Mesothelial cell of epicardium (in vitro differentiated cells): ENCODE results near the gene AGAP2. TPM values are rescaled to one million over a fixed set of nuclear protein-coding genes. Genes with fewer than 3 reads are reported as not detected.
"Not testable (repeated sequence)": the region's sequence is repeated elsewhere in the genome, so short reads cannot be mapped to it uniquely, and the experiment has no call there.

ENCODE experiments used
- DNase-seq, 2 experiments: peaks; one replicate each; pipeline ENCODE4 v3.0.0; 2021; ENCODE audit warnings: low spot score in 2 of 2; ENCODE audit not compliant: unreplicated experiment in 2 of 2
- H3K27ac Mint-ChIP-seq: 2 replicates; pipeline ENCODE4 v1.8.0; 2021; ENCODE audit warnings: mixed read lengths
- H3K27me3 Mint-ChIP-seq: 2 replicates; pipeline ENCODE4 v1.8.0; 2021; ENCODE audit warnings: low read depth, mixed read lengths
- H3K36me3 Mint-ChIP-seq: 2 replicates; pipeline ENCODE4 v1.8.0; 2021; ENCODE audit warnings: mixed read lengths
- H3K4me1 Mint-ChIP-seq: 2 replicates; pipeline ENCODE4 v1.8.0; 2021; ENCODE audit warnings: mixed read lengths
- H3K4me3 Mint-ChIP-seq: 2 replicates; pipeline ENCODE4 v1.8.0; 2021; ENCODE audit warnings: mild to moderate bottlenecking, moderate library complexity, mixed read lengths
- H3K9me3 Mint-ChIP-seq: 2 replicates; pipeline ENCODE4 v1.8.0; 2021; ENCODE audit warnings: mixed read lengths
- total RNA-seq: library from RNA; stranded (reverse); gene quantifications from 3 replicates; pipeline ENCODE4 v1.2.1, GENCODE V29; 2021
- TF ChIP-seq, protein P1 (sequence below): fragments of 200-600 bp; sonication (generic); IDR thresholded peaks from one replicate; pipeline ENCODE4 v1.5.0; 2021; ENCODE audit warnings: antibody characterized with exemption; ENCODE audit not compliant: unreplicated experiment

Gene AGAP2
- total RNA-seq, 1 donor from 2014 or later, result 2.8 TPM

GRCh38 chr12:57717131-57717530 is 21.4 kb downstream of the AGAP2 start:
- no peaks in the 10 kb centered on the region for H3K27me3 Mint-ChIP-seq
- H3K36me3 Mint-ChIP-seq, result peaks cover 42% of the 10 kb centered on the region
- no peak overlapping the region for H3K27ac Mint-ChIP-seq
- no peak overlapping the region for H3K4me3 Mint-ChIP-seq
- TF ChIP-seq, protein P1, sequence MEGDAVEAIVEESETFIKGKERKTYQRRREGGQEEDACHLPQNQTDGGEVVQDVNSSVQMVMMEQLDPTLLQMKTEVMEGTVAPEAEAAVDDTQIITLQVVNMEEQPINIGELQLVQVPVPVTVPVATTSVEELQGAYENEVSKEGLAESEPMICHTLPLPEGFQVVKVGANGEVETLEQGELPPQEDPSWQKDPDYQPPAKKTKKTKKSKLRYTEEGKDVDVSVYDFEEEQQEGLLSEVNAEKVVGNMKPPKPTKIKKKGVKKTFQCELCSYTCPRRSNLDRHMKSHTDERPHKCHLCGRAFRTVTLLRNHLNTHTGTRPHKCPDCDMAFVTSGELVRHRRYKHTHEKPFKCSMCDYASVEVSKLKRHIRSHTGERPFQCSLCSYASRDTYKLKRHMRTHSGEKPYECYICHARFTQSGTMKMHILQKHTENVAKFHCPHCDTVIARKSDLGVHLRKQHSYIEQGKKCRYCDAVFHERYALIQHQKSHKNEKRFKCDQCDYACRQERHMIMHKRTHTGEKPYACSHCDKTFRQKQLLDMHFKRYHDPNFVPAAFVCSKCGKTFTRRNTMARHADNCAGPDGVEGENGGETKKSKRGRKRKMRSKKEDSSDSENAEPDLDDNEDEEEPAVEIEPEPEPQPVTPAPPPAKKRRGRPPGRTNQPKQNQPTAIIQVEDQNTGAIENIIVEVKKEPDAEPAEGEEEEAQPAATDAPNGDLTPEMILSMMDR, result no peak
- H3K9me3 Mint-ChIP-seq, result peaks cover under 1% of the 10 kb centered on the region
- DNase-seq, result no peak
- no peaks in the 10 kb centered on the region for H3K4me1 Mint-ChIP-seq

- peaks cover 42% of the 10 kb centered on the region for H3K36me3 Mint-ChIP-seq
- peaks cover 8% of the 10 kb centered on the region for H3K9me3 Mint-ChIP-seq
- peak in 1 of 2 experiments; percentile 35 for DNase-seq
- H3K27ac Mint-ChIP-seq, result no peak overlapping the region
- H3K4me1 Mint-ChIP-seq, result no peaks in the 10 kb centered on the region
- TF ChIP-seq, protein P1, result no peak
- H3K27me3 Mint-ChIP-seq, result no peaks in the 10 kb centered on the region
- no peak overlapping the region for H3K4me3 Mint-ChIP-seq
Observed at GRCh38 chr12:57716305-57716704, 22.2 kb downstream of the AGAP2 start.

GRCh38 chr12:57715786-57716185 is 22.8 kb downstream of the AGAP2 start:
- Mint-ChIP-seq H3K9me3 (peaks cover 8% of the 10 kb centered on the region), H3K27ac (no peak overlapping the region), H3K36me3 (peaks cover 41% of the 10 kb centered on the region), H3K4me3 (no peak overlapping the region), H3K27me3 (no peaks in the 10 kb centered on the region), H3K4me1 (no peaks in the 10 kb centered on the region)
- TF ChIP-seq, protein P1, result no peak
- peak in 1 of 2 experiments; percentile 13 for DNase-seq

- H3K27me3 Mint-ChIP-seq, DNase-seq, H3K4me3 Mint-ChIP-seq, H3K9me3 Mint-ChIP-seq, H3K27ac Mint-ChIP-seq, H3K4me1 Mint-ChIP-seq: not testable (repeated sequence)
- peaks cover 40% of the 10 kb centered on the region for H3K36me3 Mint-ChIP-seq
Observed at GRCh38 chr12:57715036-57715748, 23.4 kb downstream of the AGAP2 start.

- Mint-ChIP-seq H3K27ac (no peak overlapping the region), H3K4me1 (no peaks in the 10 kb centered on the region), H3K36me3 (peaks cover 31% of the 10 kb centered on the region), H3K27me3 (no peaks in the 10 kb centered on the region), H3K4me3 (no peak overlapping the region), H3K9me3 (peaks cover 8% of the 10 kb centered on the region)
- no peak for DNase-seq
- TF ChIP-seq, protein P1, result no peak
Observed at GRCh38 chr12:57713209-57713608, 25.3 kb downstream of the AGAP2 start.

- H3K4me3 Mint-ChIP-seq, result no peak overlapping the region
- H3K4me1 Mint-ChIP-seq, result no peaks in the 10 kb centered on the region
- no peak for DNase-seq
- H3K36me3 Mint-ChIP-seq, result peaks cover 28% of the 10 kb centered on the region
- peaks cover 8% of the 10 kb centered on the region for H3K9me3 Mint-ChIP-seq
- TF ChIP-seq, protein P1, result no peak
- H3K27me3 Mint-ChIP-seq, result no peaks in the 10 kb centered on the region
- H3K27ac Mint-ChIP-seq, result no peak overlapping the region
Observed at GRCh38 chr12:57712701-57713100, 25.8 kb downstream of the AGAP2 start.
